DOHH2 (cell line): Measurements from ENCODE around the gene LARGE1.
A peak's percentile ranks its signal among the peaks of the same experiment; 100 is the strongest.

Experiments used
- H3F3A ChIP-seq: fragments of 200-600 bp; sonication (generic), shearing (Covaris generic); 2 replicates; pipeline ENCODE4 v1.6.0; 2016; ENCODE audit warnings: antibody characterized with exemption, mild to moderate bottlenecking; ENCODE audit not compliant: control insufficient read depth, insufficient read depth
- H3K27ac ChIP-seq: fragments of 200-600 bp; sonication (generic); 2 replicates; pipeline ENCODE4 v1.5.1; 2014; ENCODE audit warnings: low read depth, mild to moderate bottlenecking, low read length, moderate library complexity
- H3K27me3 ChIP-seq: fragments of 200-600 bp; sonication (generic); 2 replicates; pipeline ENCODE4 v1.6.1; 2014; ENCODE audit warnings: mild to moderate bottlenecking, low read length, mixed read lengths; ENCODE audit not compliant: control insufficient read depth
- H3K36me3 ChIP-seq: fragments of 200-600 bp; sonication (generic); 2 replicates; pipeline ENCODE4 v1.6.1; 2014; ENCODE audit warnings: mild to moderate bottlenecking, low read length, moderate library complexity, mixed read lengths; ENCODE audit not compliant: control insufficient read depth
- H3K4me1 ChIP-seq: fragments of 200-600 bp; sonication (generic); 2 replicates; pipeline ENCODE4 v1.6.1; 2014; ENCODE audit warnings: mild to moderate bottlenecking, low read length, mixed read lengths; ENCODE audit not compliant: control insufficient read depth
- H3K4me2 ChIP-seq: fragments of 200-600 bp; sonication (generic); 2 replicates; pipeline ENCODE4 v1.6.0; 2014; ENCODE audit warnings: mild to moderate bottlenecking, low read length, moderate library complexity
- H3K4me3 ChIP-seq: fragments of 200-600 bp; sonication (generic); 2 replicates; pipeline ENCODE4 v1.5.1; 2014; ENCODE audit warnings: mild to moderate bottlenecking, low read length, mixed read lengths
- H3K79me2 ChIP-seq: fragments of 200-600 bp; sonication (generic); 2 replicates; pipeline ENCODE4 v1.6.1; 2014; ENCODE audit warnings: mild to moderate bottlenecking, low read length, mixed read lengths; ENCODE audit not compliant: control insufficient read depth
- H3K9me2 ChIP-seq: fragments of 200-600 bp; sonication (generic); replicated peaks from 2 replicates; pipeline ENCODE4 v1.6.1; 2014; ENCODE audit warnings: mild to moderate bottlenecking, low read length, mixed read lengths; ENCODE audit not compliant: control insufficient read depth
- H3K9me3 ChIP-seq: fragments of 200-600 bp; sonication (generic); 2 replicates; pipeline ENCODE4 v1.6.1; 2014; ENCODE audit warnings: antibody characterized with exemption, low read length, mixed read lengths; ENCODE audit not compliant: control insufficient read depth, insufficient read depth
- H4K20me1 ChIP-seq: fragments of 200-600 bp; sonication (generic); 2 replicates; pipeline ENCODE4 v1.6.0; 2014; ENCODE audit warnings: low read depth, mild to moderate bottlenecking, antibody characterized with exemption, low read length, moderate library complexity; ENCODE audit not compliant: control insufficient read depth, insufficient read depth
- CTCF ChIP-seq: fragments of 200-600 bp; sonication (generic); IDR thresholded peaks from one replicate; pipeline ENCODE4 v1.5.1; 2014; ENCODE audit warnings: antibody characterized with exemption, mild to moderate bottlenecking, low read depth, low read length; ENCODE audit not compliant: poor library complexity, severe bottlenecking
- EZH2phosphoT487 ChIP-seq: fragments of 200-600 bp; sonication (generic); IDR thresholded peaks from 2 replicates; pipeline ENCODE4 v1.6.1; 2017; ENCODE audit warnings: borderline replicate concordance, mild to moderate bottlenecking, antibody characterized with exemption, low read length, moderate library complexity, mixed read lengths

The LARGE1 gene

DNA sequence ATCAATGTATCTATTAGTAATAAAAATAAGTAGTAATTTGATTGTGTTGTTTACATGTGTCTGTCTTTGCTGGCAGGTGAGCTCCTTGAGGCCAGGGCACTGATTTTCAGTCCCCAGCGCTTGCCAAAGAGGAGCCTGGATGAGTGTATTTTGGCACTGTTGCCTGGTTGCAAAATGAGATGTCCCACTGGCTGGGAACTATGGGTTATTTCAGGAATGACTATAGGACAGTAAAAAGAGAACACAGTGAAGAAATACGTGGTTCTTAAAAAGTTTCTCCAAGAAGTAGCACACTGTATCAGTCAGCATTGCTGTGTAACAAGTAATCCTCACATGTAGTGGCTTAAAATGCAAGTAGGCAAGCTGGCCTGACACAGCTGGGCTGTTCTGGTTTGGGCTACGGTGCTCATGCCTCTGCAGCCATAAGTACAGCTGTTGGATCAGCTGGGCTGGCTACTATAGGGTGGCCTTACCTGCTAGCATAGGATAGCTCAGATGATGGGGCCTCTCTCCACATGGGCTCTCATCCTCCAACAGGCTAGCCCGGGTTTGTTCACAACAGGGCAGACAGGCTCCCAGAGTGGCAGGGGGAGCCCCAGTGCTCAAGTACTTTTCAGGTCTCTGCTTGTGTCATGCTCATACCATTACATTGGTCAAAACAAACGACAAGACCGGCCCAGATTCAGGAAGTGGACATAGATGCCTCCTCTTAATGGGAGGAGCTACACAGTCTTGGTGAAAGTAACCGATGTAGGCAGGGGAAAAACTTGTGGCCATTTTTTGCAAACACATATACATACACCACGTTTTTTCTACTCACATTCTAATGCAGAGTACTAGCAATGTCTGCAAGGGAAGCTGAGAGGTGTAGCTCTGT, 399.1 kb downstream of the LARGE1 start:
- H3K27me3 ChIP-seq, result no peaks in the 10 kb centered on the region

DNA sequence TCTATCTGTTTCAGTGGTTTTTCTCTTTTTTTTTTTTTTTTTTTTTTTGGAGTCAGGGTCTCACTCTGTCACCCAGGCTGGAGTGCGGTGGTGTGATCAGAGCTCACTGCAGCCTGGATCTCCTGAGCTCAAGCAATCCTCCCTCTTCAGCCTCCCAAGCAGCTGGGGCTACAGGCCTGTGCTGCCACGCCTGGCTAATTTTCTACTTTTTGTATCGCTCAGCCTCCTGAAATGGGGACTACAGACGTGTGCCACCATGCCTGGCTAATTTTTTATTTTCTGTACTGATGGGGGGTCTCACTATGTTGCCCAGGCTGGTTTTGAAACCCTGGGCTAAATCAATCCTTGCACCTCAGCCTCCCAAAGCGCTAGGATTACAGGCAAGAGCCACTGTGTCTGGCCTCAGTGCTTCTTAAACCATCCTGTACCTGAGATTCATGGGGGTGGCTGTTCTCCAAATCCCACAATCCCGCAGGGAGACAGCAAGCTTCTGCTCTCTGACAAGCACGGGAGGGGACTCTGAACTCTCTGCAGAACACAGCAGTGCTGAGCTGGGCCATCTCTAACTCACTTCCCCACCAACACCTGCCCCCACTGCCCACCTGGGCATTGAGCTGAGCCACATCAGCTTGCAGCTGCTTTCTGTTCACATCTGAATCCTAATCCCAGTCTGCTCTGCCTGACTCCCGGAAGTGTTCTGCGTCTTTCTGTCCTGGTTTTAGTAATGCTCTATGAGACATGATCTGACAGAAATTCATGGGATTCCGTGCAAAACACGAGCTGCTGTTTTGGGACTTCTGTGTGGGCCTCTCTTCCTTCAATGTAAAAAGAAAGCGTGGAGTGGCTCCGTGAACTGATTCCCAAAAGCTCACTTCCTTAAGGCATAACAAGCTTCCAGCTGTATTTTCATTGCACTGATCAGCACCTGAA, 400.0 kb downstream of the LARGE1 start:
- H3K4me1 ChIP-seq, result peaks cover 52% of the 10 kb centered on the region
- no peaks in the 10 kb centered on the region for H3K79me2 ChIP-seq
- H3K4me2 ChIP-seq, result peak overlapping the region; percentile 72
- peak overlapping the region; percentile 43 for H3K4me3 ChIP-seq
- H3K9me3 ChIP-seq, result peaks cover 8% of the 10 kb centered on the region
- no peaks in the 10 kb centered on the region for H4K20me1 ChIP-seq
- H3K9me2 ChIP-seq, result no peaks in the 10 kb centered on the region
- no peaks in the 10 kb centered on the region for H3K36me3 ChIP-seq
- TF ChIP-seq CTCF, result no peak
- TF ChIP-seq EZH2phosphoT487, result no peak
- peak overlapping the region; percentile 57 for H3K27ac ChIP-seq
- H3K27me3 ChIP-seq, result no peaks in the 10 kb centered on the region
- no peaks in the 10 kb centered on the region; the same call in 1 of the 2 replicates for H3F3A ChIP-seq

More for the DNA sequence above, 399.1 kb downstream of the LARGE1 start:
- Histone ChIP-seq H3K27ac (no peak overlapping the region), H3F3A (no peaks in the 10 kb centered on the region; the same call in 1 of the 2 replicates), H3K79me2 (no peaks in the 10 kb centered on the region), H4K20me1 (no peaks in the 10 kb centered on the region), H3K4me3 (no peak overlapping the region), H3K9me2 (no peaks in the 10 kb centered on the region), H3K4me2 (no peak overlapping the region), H3K4me1 (peaks cover 52% of the 10 kb centered on the region), H3K36me3 (no peaks in the 10 kb centered on the region), H3K9me3 (peaks cover 8% of the 10 kb centered on the region)
- TF ChIP-seq CTCF, result no peak
- no peak for TF ChIP-seq EZH2phosphoT487

DNA sequence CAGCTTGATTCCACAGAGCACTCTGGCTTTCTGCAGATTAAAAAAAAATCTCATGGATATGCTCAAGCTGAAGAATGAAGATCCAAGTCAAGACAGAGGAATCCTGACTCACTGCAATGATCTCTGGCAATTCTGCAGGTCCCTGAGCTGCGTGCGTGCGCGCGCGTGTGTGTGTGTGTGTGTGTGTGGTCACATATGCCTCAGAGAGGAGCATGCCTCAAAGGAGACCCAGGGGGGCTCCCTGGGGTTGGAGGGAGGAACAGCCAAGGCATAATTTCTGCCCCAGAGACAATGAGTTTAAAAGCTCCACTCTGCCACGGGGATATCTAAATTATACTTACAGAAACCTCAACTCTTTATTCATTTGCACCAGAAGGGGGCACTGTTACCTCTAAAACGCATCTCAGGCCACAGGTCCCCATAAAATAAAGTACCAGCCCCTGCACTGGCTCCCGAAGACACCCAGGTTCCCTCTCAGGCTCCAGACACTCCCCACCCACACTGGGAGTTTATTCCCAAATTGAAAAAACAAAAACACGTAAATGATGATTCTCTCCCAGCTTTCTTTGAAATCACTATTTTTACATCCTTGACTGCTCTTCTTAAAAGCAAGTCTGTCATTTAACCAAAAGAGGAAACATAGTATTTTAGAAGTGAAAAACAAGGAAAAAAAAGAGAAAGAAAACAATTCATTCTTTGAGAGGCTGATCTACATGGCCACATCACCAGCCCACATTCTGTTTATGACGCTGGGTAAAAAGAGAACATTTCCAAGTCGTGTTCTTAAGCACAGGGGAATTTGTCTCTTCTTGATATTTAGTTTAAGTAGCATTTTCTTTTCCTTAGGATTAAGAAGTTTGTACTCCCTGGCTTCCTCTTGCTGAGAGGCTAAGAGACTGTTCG, 401.0 kb downstream of the LARGE1 start:
- H3K36me3 ChIP-seq, result no peaks in the 10 kb centered on the region
- no peaks in the 10 kb centered on the region for H3K79me2 ChIP-seq
- H3K27ac ChIP-seq, result peak overlapping the region; percentile 57
- peaks cover 8% of the 10 kb centered on the region for H3K9me3 ChIP-seq
- TF ChIP-seq CTCF (peak; percentile 78), EZH2phosphoT487 (no peak)
- H3F3A ChIP-seq, result no peaks in the 10 kb centered on the region
- peaks cover 52% of the 10 kb centered on the region for H3K4me1 ChIP-seq
- H3K4me3 ChIP-seq, result peak overlapping the region; percentile 43
- H4K20me1 ChIP-seq, result no peaks in the 10 kb centered on the region
- H3K4me2 ChIP-seq, result peak overlapping the region; percentile 72
- H3K9me2 ChIP-seq, result no peaks in the 10 kb centered on the region
- no peaks in the 10 kb centered on the region for H3K27me3 ChIP-seq
